HG02798 (cell line): Measurements from ENCODE around the gene DISC1.

Experiments used
- ATAC-seq: cut with Tn5 transposase; IDR thresholded peaks from one replicate; pipeline ENCODE4 v1.9.1; 2021; ENCODE audit warnings: mild to moderate bottlenecking; ENCODE audit not compliant: unreplicated experiment, poor library complexity

DISC1 gene

GRCh38 chr1:231918239-231919015 lies 291.8 kb downstream of the DISC1 start:
- no peak for ATAC-seq

- ATAC-seq = no peak
These were observed 292.8 kb downstream of the DISC1 start for GRCh38 chr1:231919239-231919885.

- no peak for ATAC-seq
These were observed 293.3 kb downstream of the DISC1 start for GRCh38 chr1:231919886-231920285.

- ATAC-seq = no peak
These were observed 295.2 kb downstream of the DISC1 start for GRCh38 chr1:231921646-231922345.

GRCh38 chr1:231923491-231924041 lies 297.0 kb downstream of the DISC1 start:
- ATAC-seq = no peak

GRCh38 chr1:231924180-231924579 lies 297.6 kb downstream of the DISC1 start:
- no peak for ATAC-seq

- no peak for ATAC-seq
These were observed 299.3 kb downstream of the DISC1 start for GRCh38 chr1:231925864-231926263.

- ATAC-seq = no peak
These were observed 299.8 kb downstream of the DISC1 start for GRCh38 chr1:231926340-231926739.

GRCh38 chr1:231926933-231927332 lies 300.3 kb downstream of the DISC1 start:
- no peak for ATAC-seq

- ATAC-seq = no peak
These were observed 300.8 kb downstream of the DISC1 start for GRCh38 chr1:231927431-231927830.

GRCh38 chr1:231929311-231929710 lies 302.7 kb downstream of the DISC1 start:
- ATAC-seq = no peak

GRCh38 chr1:231930257-231930947 lies 303.8 kb downstream of the DISC1 start:
- ATAC-seq = no peak

- ATAC-seq = no peak
These were observed 304.6 kb downstream of the DISC1 start for GRCh38 chr1:231931146-231931545.

- ATAC-seq = no peak
These were observed 305.4 kb downstream of the DISC1 start for GRCh38 chr1:231931846-231932454.

- ATAC-seq = no peak
These were observed 307.4 kb downstream of the DISC1 start for GRCh38 chr1:231933711-231934626.

- no peak for ATAC-seq
These were observed 308.2 kb downstream of the DISC1 start for GRCh38 chr1:231934797-231935196.

- ATAC-seq = no peak
These were observed 309.3 kb downstream of the DISC1 start for GRCh38 chr1:231935856-231936255.

GRCh38 chr1:231936983-231937775 lies 310.6 kb downstream of the DISC1 start:
- ATAC-seq = no peak
